Activated naive CD4-positive, alpha-beta T cell (primary cell): Measurements from ENCODE around the gene TSPY4.
"Not testable (repeated sequence)": the region's sequence is repeated elsewhere in the genome, so short reads cannot be mapped to it uniquely, and the experiment has no call there.

Experiments
- DNase-seq, 4 experiments: peaks; one replicate each; lab custom pipeline; 2025; lab: John Stamatoyannopoulos, UW

The TSPY4 gene, protein sequence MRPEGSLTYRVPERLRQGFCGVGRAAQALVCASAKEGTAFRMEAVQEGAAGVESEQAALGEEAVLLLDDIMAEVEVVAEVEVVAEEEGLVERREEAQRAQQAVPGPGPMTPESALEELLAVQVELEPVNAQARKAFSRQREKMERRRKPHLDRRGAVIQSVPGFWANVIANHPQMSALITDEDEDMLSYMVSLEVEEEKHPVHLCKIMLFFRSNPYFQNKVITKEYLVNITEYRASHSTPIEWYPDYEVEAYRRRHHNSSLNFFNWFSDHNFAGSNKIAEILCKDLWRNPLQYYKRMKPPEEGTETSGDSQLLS

DNA sequence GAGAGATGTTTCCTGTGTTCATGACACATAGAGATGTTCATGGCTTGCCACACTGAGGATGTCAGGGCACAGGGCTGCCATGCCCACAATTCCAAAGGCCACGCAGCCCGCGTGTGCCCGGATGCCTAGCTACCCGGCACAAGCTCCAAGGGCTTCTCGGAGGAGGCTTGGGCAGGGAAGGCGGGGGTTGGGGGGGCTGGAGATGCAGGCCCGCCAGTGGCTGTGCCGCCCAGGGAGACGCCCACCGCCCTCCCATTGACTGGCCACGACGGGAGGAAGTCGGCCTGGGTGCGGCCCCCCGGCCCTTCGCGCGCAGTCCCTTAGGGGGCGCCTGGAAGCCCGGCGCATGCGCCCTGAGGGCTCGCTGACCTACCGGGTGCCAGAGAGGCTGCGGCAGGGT, at the start of gene TSPY4:
TSPY4 (plus strand) TSS at position 301 of the 400 bp plus-strand sequence; CDS start at position 347, 46 bp downstream.
- DNase-seq, result not testable (repeated sequence)

DNA sequence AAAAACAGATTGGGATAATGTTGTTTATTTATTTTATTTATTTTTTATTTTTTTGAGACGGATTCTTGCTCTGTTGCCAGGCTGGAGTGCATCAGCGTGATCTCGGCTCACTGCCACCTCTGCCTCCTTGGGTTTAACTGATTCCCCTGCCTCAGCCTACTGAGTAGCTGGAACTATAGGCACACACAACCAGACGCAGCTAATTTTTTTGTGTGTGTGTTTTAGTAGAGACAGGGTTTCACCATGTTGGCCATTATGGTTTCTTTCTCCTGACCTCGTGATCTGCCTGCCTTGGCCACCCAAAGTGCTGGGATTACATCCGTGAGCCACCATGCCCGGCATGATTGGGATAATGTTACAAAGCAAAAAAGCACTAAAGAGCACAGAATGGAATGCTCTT, 16.3 kb upstream of the TSPY4 start:
- no peak for DNase-seq

DNA sequence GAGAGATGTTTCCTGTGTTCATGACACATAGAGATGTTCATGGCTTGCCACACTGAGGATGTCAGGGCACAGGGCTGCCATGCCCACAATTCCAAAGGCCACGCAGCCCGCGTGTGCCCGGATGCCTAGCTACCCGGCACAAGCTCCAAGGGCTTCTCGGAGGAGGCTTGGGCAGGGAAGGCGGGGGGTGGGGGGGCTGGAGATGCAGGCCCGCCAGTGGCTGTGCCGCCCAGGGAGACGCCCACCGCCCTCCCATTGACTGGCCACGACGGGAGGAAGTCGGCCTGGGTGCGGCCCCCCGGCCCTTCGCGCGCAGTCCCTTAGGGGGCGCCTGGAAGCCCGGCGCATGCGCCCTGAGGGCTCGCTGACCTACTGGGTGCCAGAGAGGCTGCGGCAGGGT, 20.2 kb downstream of the TSPY4 start, which contains the start of gene TSPY8:
TSPY8 (plus strand) TSS at position 301 of the 400 bp plus-strand sequence; CDS start at position 347, 46 bp downstream.
- not testable (repeated sequence) for DNase-seq
